Measurements from ENCODE around the gene PPM1N.

DNA sequence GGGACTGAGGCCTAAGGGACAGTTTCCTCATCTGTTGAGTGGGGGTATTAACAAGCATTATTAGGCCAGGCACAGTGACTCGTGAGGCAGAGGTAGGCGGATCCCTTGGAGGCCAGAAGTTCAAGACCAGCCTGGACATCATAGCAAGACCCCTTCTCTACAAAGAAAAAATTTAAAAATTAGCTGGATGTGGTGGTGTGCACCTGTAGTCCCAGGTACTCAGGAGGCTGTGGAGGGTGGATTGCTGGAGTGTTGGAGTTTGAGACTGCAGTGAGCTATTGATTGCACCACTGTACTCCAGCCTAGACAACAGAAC is 41.8 kb upstream of the PPM1N start:
- TF ChIP-seq POLR2A (IDR thresholded peaks at IDR 0.05) (no peak), EP300 (IDR thresholded peaks at IDR 0.05) (no peak), POLR2AphosphoS5 (IDR thresholded peaks at IDR 0.05) (no peak)
- TF ChIP-seq, protein P1, sequence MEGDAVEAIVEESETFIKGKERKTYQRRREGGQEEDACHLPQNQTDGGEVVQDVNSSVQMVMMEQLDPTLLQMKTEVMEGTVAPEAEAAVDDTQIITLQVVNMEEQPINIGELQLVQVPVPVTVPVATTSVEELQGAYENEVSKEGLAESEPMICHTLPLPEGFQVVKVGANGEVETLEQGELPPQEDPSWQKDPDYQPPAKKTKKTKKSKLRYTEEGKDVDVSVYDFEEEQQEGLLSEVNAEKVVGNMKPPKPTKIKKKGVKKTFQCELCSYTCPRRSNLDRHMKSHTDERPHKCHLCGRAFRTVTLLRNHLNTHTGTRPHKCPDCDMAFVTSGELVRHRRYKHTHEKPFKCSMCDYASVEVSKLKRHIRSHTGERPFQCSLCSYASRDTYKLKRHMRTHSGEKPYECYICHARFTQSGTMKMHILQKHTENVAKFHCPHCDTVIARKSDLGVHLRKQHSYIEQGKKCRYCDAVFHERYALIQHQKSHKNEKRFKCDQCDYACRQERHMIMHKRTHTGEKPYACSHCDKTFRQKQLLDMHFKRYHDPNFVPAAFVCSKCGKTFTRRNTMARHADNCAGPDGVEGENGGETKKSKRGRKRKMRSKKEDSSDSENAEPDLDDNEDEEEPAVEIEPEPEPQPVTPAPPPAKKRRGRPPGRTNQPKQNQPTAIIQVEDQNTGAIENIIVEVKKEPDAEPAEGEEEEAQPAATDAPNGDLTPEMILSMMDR (IDR thresholded peaks at IDR 0.05) = no peak

All from stomach (tissue), 4 donors.